T47D (cell line): ENCODE measurements around the gene GPR33.
A peak's percentile ranks its signal among the peaks of the same experiment; 100 is the strongest.
"Not testable (repeated sequence)": the region's sequence is repeated elsewhere in the genome, so short reads cannot be mapped to it uniquely, and the experiment has no call there.

Experiments
- DNase-seq, 2 experiments: peaks; one replicate each; pipeline versions ENCODE4 v3.0.0 to v3.0.0-alpha.2; 2011 to 2012; ENCODE audit warnings: low read depth in 1 of 2, low spot score in 1 of 2
- JUND ChIP-seq: IDR thresholded peaks from 2 replicates; pipeline ENCODE4 v1.6.1; 2012; ENCODE audit warnings: low read depth
- in situ Hi-C: cut with HindIII; loops from 2 replicates; pipeline ENCODE4 v1.10.0; 2016; ENCODE audit warnings: low sequenced_read_pairs, low pct_unique_long_range_greater_than_20kb

The GPR33 gene

DNA sequence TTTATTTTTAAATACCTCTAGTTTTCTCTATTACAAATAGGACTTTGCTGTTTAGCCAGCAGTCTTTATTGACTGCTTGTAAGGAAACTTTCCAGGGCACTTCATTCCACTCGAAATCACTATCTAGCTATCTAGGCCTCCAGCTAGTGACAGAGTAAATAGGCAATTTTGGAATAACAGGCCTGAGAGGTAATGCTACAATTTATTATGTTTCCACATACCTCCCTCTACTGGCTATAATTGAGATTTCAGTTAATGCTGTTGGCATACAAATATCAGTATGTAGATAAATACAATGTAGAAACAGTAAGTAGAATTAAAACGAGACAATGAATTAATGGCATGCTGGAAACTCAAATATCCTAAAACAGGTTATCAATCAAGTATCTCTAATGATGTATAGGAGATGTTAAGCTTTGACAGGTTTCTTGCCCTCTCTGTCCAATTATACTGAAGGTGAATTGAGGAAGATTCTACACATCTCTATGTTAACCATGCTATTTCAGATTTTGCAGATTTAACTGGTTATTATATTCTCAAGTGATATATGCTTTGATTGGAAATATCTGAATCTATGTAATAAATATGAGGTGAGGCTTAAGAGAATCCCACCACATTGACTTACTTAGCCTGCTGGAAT, 37.7 kb downstream of the GPR33 start:
- TF ChIP-seq JUND, result peak; percentile 77
- in situ Hi-C loops, result no loop called here
- DNase-seq, result peak; percentile 48 to 88

DNA sequence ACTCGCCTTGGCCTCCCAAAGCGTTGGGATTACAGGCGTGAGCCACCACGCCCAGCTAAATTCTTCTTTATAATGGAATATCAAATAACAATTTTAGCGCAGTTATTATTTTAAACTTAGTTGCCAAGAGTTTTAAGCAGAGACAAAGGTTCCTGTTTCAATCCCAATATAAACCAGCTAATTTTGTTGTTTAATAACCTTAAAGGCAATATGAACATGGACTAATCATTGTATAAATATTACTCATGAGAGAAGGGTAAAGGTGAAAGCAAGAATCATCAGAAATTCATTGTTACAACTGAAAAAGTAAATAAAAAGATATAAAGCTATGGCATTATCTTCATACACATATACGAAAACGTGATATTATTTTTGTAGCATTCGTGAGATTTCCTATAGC, 38.7 kb downstream of the GPR33 start:
- in situ Hi-C loops, result no loop called here
- no peak for TF ChIP-seq JUND
- no peak for DNase-seq

DNA sequence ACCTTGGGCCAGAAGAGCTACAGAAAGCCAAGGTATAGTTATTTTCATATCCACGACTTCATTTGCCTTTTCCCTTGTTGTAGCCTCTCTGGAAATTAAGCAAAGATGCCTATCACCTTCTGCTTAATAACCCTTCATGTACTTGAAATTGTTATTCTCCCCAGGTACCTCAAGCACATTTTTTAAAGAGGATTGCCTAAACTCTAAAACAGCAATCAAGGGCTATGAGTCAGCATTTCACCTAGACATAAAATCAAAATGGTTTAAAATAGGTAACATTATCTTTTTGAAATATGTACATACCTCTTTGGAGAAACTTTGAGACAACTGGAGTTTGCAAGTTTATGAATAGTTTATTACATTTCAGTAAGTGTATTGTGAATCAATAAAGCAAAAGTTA, 42.1 kb downstream of the GPR33 start:
- DNase-seq, result no peak
- in situ Hi-C loops, result no loop called here
- no peak for TF ChIP-seq JUND

DNA sequence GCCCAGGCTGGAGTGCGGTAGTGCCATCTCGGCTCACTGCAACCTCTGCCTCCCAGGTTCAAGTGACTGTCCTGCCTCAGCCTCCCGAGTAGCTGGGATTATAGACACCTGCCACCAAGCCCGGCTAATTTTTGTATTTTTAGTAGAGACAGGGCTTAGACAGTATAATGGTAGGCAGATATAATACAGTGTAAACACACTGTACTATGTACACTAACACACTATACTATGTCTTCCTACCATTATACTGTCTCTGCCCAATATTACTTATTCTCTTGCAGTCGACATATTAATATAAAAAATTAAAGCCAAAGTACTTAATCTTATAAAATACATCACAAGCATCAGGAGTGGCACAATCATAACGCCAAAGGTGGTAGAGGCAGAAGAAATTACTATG, 45.6 kb downstream of the GPR33 start:
- DNase-seq, result no peak
- TF ChIP-seq JUND, result no peak
- in situ Hi-C loops, result no loop called here

DNA sequence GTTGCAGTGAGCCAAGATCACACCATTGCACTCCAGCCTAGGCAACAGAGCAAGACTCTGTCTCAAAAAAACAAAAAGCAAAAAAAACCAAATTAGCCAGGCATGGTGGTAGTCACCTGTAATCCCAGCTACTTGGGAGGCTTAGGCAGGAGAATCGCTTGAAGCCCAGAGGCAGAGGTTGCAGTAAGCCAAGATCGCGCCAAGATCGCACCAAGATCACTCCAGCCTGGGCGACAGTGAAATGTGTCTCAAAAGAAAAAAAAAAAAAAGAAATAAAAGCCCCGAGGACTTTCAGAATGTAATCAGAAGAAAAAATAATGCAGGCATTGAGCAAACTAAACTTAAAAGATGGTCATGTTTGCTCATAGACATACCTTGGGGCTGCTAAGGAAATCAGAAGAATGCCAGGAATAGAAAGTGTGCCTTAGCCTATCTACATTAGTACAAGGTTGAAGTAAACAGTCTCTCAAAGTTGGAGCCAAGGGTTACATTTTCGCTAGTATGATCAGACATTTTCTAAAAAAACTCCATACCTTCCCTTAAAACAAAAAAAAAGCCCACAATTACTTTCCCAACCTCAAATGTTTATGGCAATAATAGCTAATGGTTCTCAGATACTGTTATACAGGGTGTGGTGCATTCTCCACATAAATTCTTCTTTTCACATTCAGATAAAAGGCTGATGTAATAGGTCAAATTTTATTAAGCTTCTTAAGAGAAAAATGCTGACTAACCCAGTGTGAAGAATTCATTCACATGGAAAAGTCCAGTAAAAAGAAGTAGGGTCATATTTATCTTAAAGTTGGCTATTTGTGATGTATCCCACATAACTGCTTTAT, 46.3 kb downstream of the GPR33 start:
- in situ Hi-C loops, result no loop called here
- no peak for DNase-seq
- TF ChIP-seq JUND, result no peak

DNA sequence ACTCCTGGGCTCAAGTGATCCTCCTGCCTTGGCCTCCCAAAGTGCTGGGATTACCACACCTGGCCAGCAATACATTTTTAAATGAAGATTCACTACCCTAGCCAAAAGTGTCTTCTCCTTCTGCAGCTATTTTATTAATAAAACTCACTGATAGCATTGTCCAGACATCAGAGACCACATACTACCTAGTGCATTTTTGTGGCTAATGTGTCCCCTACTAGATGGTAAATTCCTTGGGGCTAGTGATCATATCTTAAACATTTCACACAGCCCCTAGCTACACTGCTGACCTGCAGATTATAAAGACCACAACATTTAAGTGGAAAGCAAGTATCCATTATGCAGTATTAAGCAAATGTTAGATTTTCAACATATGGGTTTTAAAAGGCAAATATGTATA, 47.6 kb downstream of the GPR33 start:
- DNase-seq, result no peak
- TF ChIP-seq JUND, result no peak
- in situ Hi-C loops, result no loop called here

DNA sequence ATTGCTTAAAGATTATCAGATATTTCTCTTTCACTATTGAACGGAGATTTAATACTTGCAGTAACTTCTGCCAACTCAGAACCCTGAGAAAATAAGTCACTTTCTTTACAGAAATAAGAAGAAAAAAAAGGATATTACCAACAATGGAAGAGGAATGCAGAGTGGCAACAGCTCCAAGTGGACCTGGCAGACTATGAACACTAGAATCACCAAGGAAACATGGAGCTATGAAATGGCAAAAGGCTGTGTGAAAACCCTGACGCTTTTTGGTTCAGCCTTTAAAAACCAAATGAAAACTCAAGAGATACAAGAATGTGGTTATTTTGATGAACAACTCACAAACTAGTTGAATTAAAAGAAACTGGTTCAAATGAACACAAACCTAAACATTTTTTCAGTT, 48.3 kb downstream of the GPR33 start:
- no peak for TF ChIP-seq JUND
- in situ Hi-C loops, result no loop called here
- no peak for DNase-seq

DNA sequence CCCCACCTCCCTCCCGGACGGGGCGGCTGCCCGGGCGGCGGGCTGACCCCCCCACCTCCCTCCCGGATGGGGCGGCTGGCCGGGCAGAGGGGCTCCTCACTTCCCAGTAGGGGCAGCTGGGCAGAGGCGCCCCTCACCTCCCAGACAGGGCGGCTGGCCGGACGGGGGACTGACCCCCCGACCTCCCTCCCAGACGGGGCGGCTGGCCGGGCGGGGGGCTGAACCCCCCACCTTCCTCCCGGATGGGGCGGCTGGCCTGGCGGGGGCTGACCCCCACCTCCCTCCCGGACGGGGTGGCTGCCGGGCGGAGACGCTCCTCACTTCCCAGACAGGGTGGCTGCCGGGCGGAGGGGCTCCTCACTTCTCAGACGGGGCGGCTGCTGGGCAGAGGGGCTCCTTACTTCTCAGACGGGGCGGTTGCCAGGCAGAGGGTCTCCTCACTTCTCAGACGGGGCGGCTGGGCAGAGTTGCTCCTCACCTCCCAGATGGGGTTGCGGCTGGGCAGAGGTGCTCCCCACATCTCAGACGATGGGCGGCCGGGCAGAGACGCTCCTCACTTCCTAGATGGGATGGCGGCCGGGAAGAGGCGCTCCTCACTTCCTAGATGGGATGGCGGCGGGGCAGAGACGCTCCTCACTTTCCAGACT, 50.7 kb downstream of the GPR33 start:
- DNase-seq, in situ Hi-C loops: not testable (repeated sequence)

DNA sequence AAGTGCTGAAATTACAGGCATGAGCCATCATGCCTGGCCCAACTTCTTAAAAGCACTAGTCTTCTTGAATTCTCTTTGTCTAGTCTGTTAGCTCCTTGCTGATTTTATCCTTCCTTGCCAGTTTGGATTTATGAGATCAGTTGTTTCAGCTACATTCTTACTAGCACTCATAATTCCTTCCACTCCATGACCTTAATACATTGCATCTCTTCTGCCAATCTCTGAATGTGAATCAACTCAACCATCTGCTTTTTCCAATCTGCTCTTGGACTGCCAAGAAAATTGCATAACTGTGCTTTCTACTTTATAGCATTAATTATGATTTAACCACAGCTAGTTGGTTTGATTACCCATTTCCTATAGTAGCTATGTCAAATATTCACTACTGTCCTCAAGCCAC, 52.6 kb downstream of the GPR33 start:
- in situ Hi-C loops, result no loop called here
- no peak for TF ChIP-seq JUND
- DNase-seq, result no peak
